ENCODE data around the gene ACSL1.

DNA sequence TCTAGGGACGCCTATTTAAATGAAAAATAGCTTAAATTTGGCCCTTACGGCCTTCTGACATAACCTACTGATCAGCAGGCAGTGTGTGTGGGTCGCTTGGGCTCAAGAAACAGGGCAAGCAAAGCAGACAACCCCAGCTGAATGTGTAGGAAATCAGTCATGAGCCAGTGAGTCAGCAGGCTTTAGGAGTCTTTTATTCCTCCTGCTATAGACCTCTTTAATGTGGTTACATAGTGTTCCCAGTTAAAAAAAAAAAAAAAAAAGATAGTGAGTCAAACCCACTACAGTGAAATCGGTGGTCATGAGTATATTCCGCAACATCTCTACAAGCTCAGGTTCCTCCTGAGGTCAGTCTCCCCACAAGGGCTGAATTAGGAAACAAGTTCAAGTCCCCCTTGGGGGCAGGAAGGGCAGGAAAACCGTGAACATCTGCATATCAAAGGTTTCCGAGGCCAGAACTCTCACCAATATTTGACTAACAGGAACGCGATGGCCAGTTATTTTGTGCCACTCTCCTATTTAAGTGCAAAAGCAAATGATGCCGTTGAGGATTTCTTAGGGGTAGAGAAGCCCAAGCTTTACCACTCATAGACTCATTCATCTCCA lies 32.7 kb downstream of the ACSL1 start:
- TF ChIP-seq CHD1 (IDR thresholded peaks at IDR 0.05; ENCODE audit: low read length) = no peak
- TF ChIP-seq ARNT (IDR thresholded peaks at IDR 0.05) = no peak
- TF ChIP-seq DIDO1 (tag; IDR thresholded peaks at IDR 0.05; ENCODE audit: low read depth) = no peak
- no peak for TF ChIP-seq TAF9B (IDR thresholded peaks at IDR 0.05; ENCODE audit: partially characterized antibody)
- TF ChIP-seq ZNF3 (CRISPR knock-in tag; IDR thresholded peaks at IDR 0.05) = no peak

Measured in K562 (cell line).